Heart left ventricle (tissue), 13 donors: ENCODE results near the gene CKS1B.

Experiments
- CTCF ChIP-seq, 12 donors: fragments of 200-600 bp; sonication (generic) in 4 of 12; IDR thresholded peaks; one replicate each; pipeline versions ENCODE4 v1.5.0 to v1.8.0; 2018 to 2022; ENCODE audit warnings: antibody characterized with exemption in 12 of 12, mild to moderate bottlenecking in 5 of 12
- POLR2A ChIP-seq, 2 donors: fragments of 450-650 bp; IDR thresholded peaks; one replicate each; pipeline ENCODE4 v1.6.1; 2017; ENCODE audit warnings: antibody characterized with exemption in 2 of 2, mild to moderate bottlenecking in 2 of 2, moderate library complexity in 2 of 2
- donor health status: ischemic (EF 13 %, LVEDD 7.1; RV severe dilation, severe dysfunction).
- donor health status: DM: no; HTN: yes; CAD: no.
- donor health status: DM: no; HTN: no; CAD: no.
- donor health status: ischemic (EF 25% LVEDD 6.9; RV normal size, moderate dysfunction).
- donor health status: ischemic (EF 25% LVEDD 5.7; RV mildly dilated, moderate dysfunction).
- donor health status: ischemic (EF 35%, LVEDD 5.7; RV mildly dilated, moderate dysfunction).
- donor health status: nonischemic (EF 11% LVEDD 7.7; RV severe dilation, severe dysfunction).
- donor health status: DM: yes; HTN: yes; CAD: no.
- donor health status: PGD.
- donor health status: ischemic (EF 29% LVEDD 5.4; RV normal size, mild dysfunction).
- donor health status: nonischemic (EF 23%, LVEDD 6.1; RV moderate dilation, normal function).

GRCh38 chr1:154953611-154954038, 20.9 kb upstream of the CKS1B start:
- no peak for TF ChIP-seq CTCF (IDR thresholded peaks at IDR 0.05)
- no peak for TF ChIP-seq POLR2A (IDR thresholded peaks at IDR 0.05)
